ENCODE results near the gene MRC2. TPM values are rescaled to one million over a fixed set of nuclear protein-coding genes. Genes with fewer than 3 reads are reported as not detected.
A peak's percentile ranks its signal among the peaks of the same experiment; 100 is the strongest.

Gene MRC2
- total RNA-seq, 1 donor from 2014 or later = 3.1 TPM

GRCh38 chr17:62618647-62619416, 8.6 kb upstream of the MRC2 start:
- peaks cover 9% of the 10 kb centered on the region for H3K36me3 Mint-ChIP-seq (ENCODE audit: low read depth)
- no peak for DNase-seq (ENCODE audit: low spot score)
- H3K27me3 Mint-ChIP-seq (ENCODE audit: low read depth) = no peaks in the 10 kb centered on the region
- intact Hi-C loops (cut with micrococcal nuclease) = no loop called here
- H3K4me1 Mint-ChIP-seq (ENCODE audit: low read depth) = peaks cover 7% of the 10 kb centered on the region
- no peaks in the 10 kb centered on the region for H3K9me3 Mint-ChIP-seq
- no peak overlapping the region for H3K27ac Mint-ChIP-seq
- H3K4me3 Mint-ChIP-seq (ENCODE audit: low read depth) = no peak overlapping the region

- Mint-ChIP-seq H3K9me3 (no peaks in the 10 kb centered on the region), H3K4me1 (ENCODE audit: low read depth) (peaks cover 7% of the 10 kb centered on the region), H3K27me3 (ENCODE audit: low read depth) (no peaks in the 10 kb centered on the region), H3K27ac (no peak overlapping the region), H3K36me3 (ENCODE audit: low read depth) (peaks cover 5% of the 10 kb centered on the region), H3K4me3 (ENCODE audit: low read depth) (no peak overlapping the region)
- intact Hi-C loops (cut with micrococcal nuclease) = no loop called here
- no peak for DNase-seq (ENCODE audit: low spot score)
These were observed 7.9 kb upstream of the MRC2 start for GRCh38 chr17:62619417-62620155.

- no peaks in the 10 kb centered on the region for H3K36me3 Mint-ChIP-seq (ENCODE audit: low read depth)
These were observed 6.2 kb upstream of the MRC2 start for GRCh38 chr17:62621223-62621622.

GRCh38 chr17:62625184-62625869, 2.1 kb upstream of the MRC2 start:
- H3K4me3 Mint-ChIP-seq (ENCODE audit: low read depth) = no peak overlapping the region
- H3K27ac Mint-ChIP-seq = no peak overlapping the region
- peaks cover 10% of the 10 kb centered on the region for H3K4me1 Mint-ChIP-seq (ENCODE audit: low read depth)
- DNase-seq (ENCODE audit: low spot score) = no peak
- no peaks in the 10 kb centered on the region for H3K36me3 Mint-ChIP-seq (ENCODE audit: low read depth)
- peaks cover 23% of the 10 kb centered on the region for H3K27me3 Mint-ChIP-seq (ENCODE audit: low read depth)
- no peaks in the 10 kb centered on the region for H3K9me3 Mint-ChIP-seq
- intact Hi-C loops (cut with micrococcal nuclease) = no loop called here

More at GRCh38 chr17:62621223-62621622, 6.2 kb upstream of the MRC2 start:
- no peaks in the 10 kb centered on the region for H3K9me3 Mint-ChIP-seq
- intact Hi-C loops (cut with micrococcal nuclease) = no loop called here
- peaks cover 3% of the 10 kb centered on the region for H3K4me1 Mint-ChIP-seq (ENCODE audit: low read depth)
- H3K4me3 Mint-ChIP-seq (ENCODE audit: low read depth) = no peak overlapping the region
- no peak for DNase-seq (ENCODE audit: low spot score)
- peaks cover 3% of the 10 kb centered on the region for H3K27me3 Mint-ChIP-seq (ENCODE audit: low read depth)
- H3K27ac Mint-ChIP-seq = no peak overlapping the region

- H3K4me3 Mint-ChIP-seq (ENCODE audit: low read depth) = peak overlapping the region; percentile 58
- intact Hi-C loops (cut with micrococcal nuclease) = no loop called here
These were observed 1.6 kb upstream of the MRC2 start for GRCh38 chr17:62625870-62626200.

GRCh38 chr17:62626719-62627218, 701 bp upstream of the MRC2 start:
- peaks cover 29% of the 10 kb centered on the region for H3K27me3 Mint-ChIP-seq (ENCODE audit: low read depth)
- no peak overlapping the region for H3K27ac Mint-ChIP-seq
- H3K9me3 Mint-ChIP-seq = no peaks in the 10 kb centered on the region
- intact Hi-C loops (cut with micrococcal nuclease) = no loop called here
- DNase-seq (ENCODE audit: low spot score) = no peak
- peak overlapping the region; percentile 70 for H3K4me3 Mint-ChIP-seq (ENCODE audit: low read depth)
- H3K36me3 Mint-ChIP-seq (ENCODE audit: low read depth) = no peaks in the 10 kb centered on the region
- H3K4me1 Mint-ChIP-seq (ENCODE audit: low read depth) = peaks cover 10% of the 10 kb centered on the region

More at GRCh38 chr17:62625870-62626200, 1.6 kb upstream of the MRC2 start:
- peaks cover 25% of the 10 kb centered on the region for H3K27me3 Mint-ChIP-seq (ENCODE audit: low read depth)
- no peaks in the 10 kb centered on the region for H3K36me3 Mint-ChIP-seq (ENCODE audit: low read depth)
- no peaks in the 10 kb centered on the region for H3K9me3 Mint-ChIP-seq
- no peak for DNase-seq (ENCODE audit: low spot score)
- H3K27ac Mint-ChIP-seq = no peak overlapping the region
- peaks cover 10% of the 10 kb centered on the region for H3K4me1 Mint-ChIP-seq (ENCODE audit: low read depth)

- Mint-ChIP-seq H3K27me3 (ENCODE audit: low read depth) (peaks cover 34% of the 10 kb centered on the region), H3K27ac (peak overlapping the region; percentile 63), H3K9me3 (no peaks in the 10 kb centered on the region), H3K36me3 (ENCODE audit: low read depth) (no peaks in the 10 kb centered on the region), H3K4me1 (ENCODE audit: low read depth) (peaks cover 10% of the 10 kb centered on the region), H3K4me3 (ENCODE audit: low read depth) (peak overlapping the region; percentile 79)
- intact Hi-C loops (cut with micrococcal nuclease) = no loop called here
- no peak for DNase-seq (ENCODE audit: low spot score)
These were observed 599 bp downstream of the MRC2 start for GRCh38 chr17:62627904-62628633.

GRCh38 chr17:62628831-62629555, 1.5 kb downstream of the MRC2 start:
- intact Hi-C loops (cut with micrococcal nuclease) = no loop called here
- H3K4me3 Mint-ChIP-seq (ENCODE audit: low read depth) = peak overlapping the region; percentile 79

GRCh38 chr17:62629556-62630364, 2.3 kb downstream of the MRC2 start:
- Mint-ChIP-seq H3K4me3 (ENCODE audit: low read depth) (no peak overlapping the region), H3K36me3 (ENCODE audit: low read depth) (no peaks in the 10 kb centered on the region), H3K27me3 (ENCODE audit: low read depth) (peaks cover 35% of the 10 kb centered on the region), H3K27ac (no peak overlapping the region), H3K9me3 (no peaks in the 10 kb centered on the region), H3K4me1 (ENCODE audit: low read depth) (peaks cover 10% of the 10 kb centered on the region)
- no peak for DNase-seq (ENCODE audit: low spot score)
- intact Hi-C loops (cut with micrococcal nuclease) = no loop called here

More at GRCh38 chr17:62628831-62629555, 1.5 kb downstream of the MRC2 start:
- Mint-ChIP-seq H3K36me3 (ENCODE audit: low read depth) (no peaks in the 10 kb centered on the region), H3K9me3 (no peaks in the 10 kb centered on the region), H3K27me3 (ENCODE audit: low read depth) (peaks cover 35% of the 10 kb centered on the region), H3K27ac (no peak overlapping the region), H3K4me1 (ENCODE audit: low read depth) (peaks cover 10% of the 10 kb centered on the region)
- no peak for DNase-seq (ENCODE audit: low spot score)

GRCh38 chr17:62630365-62631085, 3.1 kb downstream of the MRC2 start:
- Mint-ChIP-seq H3K4me1 (ENCODE audit: low read depth) (peaks cover 8% of the 10 kb centered on the region), H3K4me3 (ENCODE audit: low read depth) (no peak overlapping the region), H3K27me3 (ENCODE audit: low read depth) (peaks cover 39% of the 10 kb centered on the region), H3K9me3 (no peaks in the 10 kb centered on the region), H3K27ac (no peak overlapping the region), H3K36me3 (ENCODE audit: low read depth) (no peaks in the 10 kb centered on the region)
- intact Hi-C loops (cut with micrococcal nuclease) = no loop called here
- DNase-seq (ENCODE audit: low spot score) = no peak

Data from activated T-helper 2 cell treated with anti-CD3 and anti-CD28 coated beads, Interferon-gamma antibody, Interleukin-2, Interleukin-4, amounts not matched to agents 10 μg/mL and 5 μg/mL and 100 μg/mL, durations not matched to agents 14 hours and 24 hours and 36 hours (primary cell).